ENCODE results near the gene C2orf76. TPM values are rescaled to one million over a fixed set of nuclear protein-coding genes. Genes with fewer than 3 reads are reported as not detected.

Gene C2orf76
- total RNA-seq, 4 donors from 2014 or later = 13.5 to 63.0 (median 21.5) TPM

GRCh38 chr2:119301413-119301812 lies 65.2 kb downstream of the C2orf76 start:
- no peaks in the 10 kb centered on the region for H3K9me3 ChIP-seq
- no peak for TF ChIP-seq POLR2A (IDR thresholded peaks at IDR 0.05)
- TF ChIP-seq CTCF (IDR thresholded peaks at IDR 0.05) = no peak
- H3K4me1 ChIP-seq = no peaks in the 10 kb centered on the region
- H3K4me3 ChIP-seq = no peak overlapping the region
- no peak overlapping the region for H3K27ac ChIP-seq
- no peak for DNase-seq
- H3K27me3 ChIP-seq = no peaks in the 10 kb centered on the region
- H3K36me3 ChIP-seq = no peaks in the 10 kb centered on the region
- intact Hi-C loops (cut with DNase I; ENCODE audit: low total_unique reads) = no loop called here

GRCh38 chr2:119295688-119296375 lies 70.8 kb downstream of the C2orf76 start:
- Histone ChIP-seq H3K27ac (no peak overlapping the region), H3K36me3 (no peaks in the 10 kb centered on the region), H3K4me3 (no peak overlapping the region), H3K27me3 (no peaks in the 10 kb centered on the region), H3K9me3 (no peaks in the 10 kb centered on the region), H3K4me1 (no peaks in the 10 kb centered on the region)
- intact Hi-C loops (cut with DNase I; ENCODE audit: low total_unique reads) = loop anchor here (10.0 kb wide), 1 partner anchor 411 kb away; no protein-coding TSS in a partner anchor
- no peak for DNase-seq
- TF ChIP-seq CTCF (IDR thresholded peaks at IDR 0.05) (no peak), POLR2A (IDR thresholded peaks at IDR 0.05) (no peak)

- TF ChIP-seq POLR2A (IDR thresholded peaks at IDR 0.05) = no peak
- no peak for TF ChIP-seq CTCF (IDR thresholded peaks at IDR 0.05)
- DNase-seq = no peak
- H3K27me3 ChIP-seq = no peaks in the 10 kb centered on the region
- intact Hi-C loops (cut with DNase I; ENCODE audit: low total_unique reads) = loop anchor here (10.0 kb wide), 1 partner anchor 410 kb away; no protein-coding TSS in a partner anchor
- no peaks in the 10 kb centered on the region for H3K36me3 ChIP-seq
- no peaks in the 10 kb centered on the region for H3K4me1 ChIP-seq
- H3K9me3 ChIP-seq = no peaks in the 10 kb centered on the region
- no peak overlapping the region for H3K27ac ChIP-seq
- H3K4me3 ChIP-seq = no peak overlapping the region
Measured at GRCh38 chr2:119294671-119295070, 72.0 kb downstream of the C2orf76 start.

GRCh38 chr2:119293900-119294299 lies 72.7 kb downstream of the C2orf76 start:
- TF ChIP-seq CTCF (IDR thresholded peaks at IDR 0.05) (no peak), POLR2A (IDR thresholded peaks at IDR 0.05) (no peak)
- intact Hi-C loops (cut with DNase I; ENCODE audit: low total_unique reads) = loop anchor here (10.0 kb wide), 1 partner anchor 409 kb away; no protein-coding TSS in a partner anchor

GRCh38 chr2:119293254-119293653 lies 73.4 kb downstream of the C2orf76 start:
- no peaks in the 10 kb centered on the region for H3K27me3 ChIP-seq
- no peaks in the 10 kb centered on the region for H3K36me3 ChIP-seq
- no peak overlapping the region for H3K27ac ChIP-seq
- H3K9me3 ChIP-seq = no peaks in the 10 kb centered on the region
- no peaks in the 10 kb centered on the region for H3K4me1 ChIP-seq
- intact Hi-C loops (cut with DNase I; ENCODE audit: low total_unique reads) = loop anchor here (10.0 kb wide), 1 partner anchor 408 kb away; no protein-coding TSS in a partner anchor
- no peak for DNase-seq
- H3K4me3 ChIP-seq = no peak overlapping the region
- TF ChIP-seq POLR2A (IDR thresholded peaks at IDR 0.05) (no peak), CTCF (IDR thresholded peaks at IDR 0.05) (no peak)

More at GRCh38 chr2:119293900-119294299, 72.7 kb downstream of the C2orf76 start:
- H3K4me1 ChIP-seq = no peaks in the 10 kb centered on the region
- DNase-seq = no peak
- H3K27me3 ChIP-seq = no peaks in the 10 kb centered on the region
- H3K4me3 ChIP-seq = no peak overlapping the region
- no peaks in the 10 kb centered on the region for H3K36me3 ChIP-seq
- no peaks in the 10 kb centered on the region for H3K9me3 ChIP-seq
- H3K27ac ChIP-seq = no peak overlapping the region

Data from uterus (tissue), 4 donors.